ENCODE measurements around the gene KDM3A. TPM values are rescaled to one million over a fixed set of nuclear protein-coding genes. Genes with fewer than 3 reads are reported as not detected.

The KDM3A gene
- total RNA-seq, 1 donor from 2014 or later = 76.2 TPM

GRCh38 chr2:86413296-86414094 is 27.7 kb upstream of the KDM3A start:
- Histone ChIP-seq H3K27me3 (ENCODE audit: insufficient read depth, low read length) (peaks cover 7% of the 10 kb centered on the region), H3K9me3 (ENCODE audit: insufficient read depth, low read depth, low read length) (no peaks in the 10 kb centered on the region), H3K9ac (ENCODE audit: low read length) (no peak overlapping the region), H3K4me2 (ENCODE audit: low read length) (peak overlapping the region; percentile 10), H4K20me1 (ENCODE audit: insufficient read depth, low read length) (no peaks in the 10 kb centered on the region), H3K27ac (ENCODE audit: low read depth, low read length) (no peak overlapping the region), H2AFZ (ENCODE audit: low read depth, low read length) (no peak overlapping the region), H3K4me1 (ENCODE audit: insufficient read depth, low read length) (no peaks in the 10 kb centered on the region), H3K79me2 (ENCODE audit: insufficient read depth, low read length) (no peaks in the 10 kb centered on the region), H3K36me3 (ENCODE audit: insufficient read depth, low read length) (no peaks in the 10 kb centered on the region), H3K4me3 (ENCODE audit: insufficient read depth, low read depth, low read length) (no peak overlapping the region)
- Mint-ChIP-seq H3K27ac (ENCODE audit: unreplicated experiment) (no peak overlapping the region), H3K9me3 (ENCODE audit: unreplicated experiment) (no peaks in the 10 kb centered on the region), H3K36me3 (ENCODE audit: low read depth, unreplicated experiment) (no peaks in the 10 kb centered on the region), H3K4me1 (ENCODE audit: low read depth, unreplicated experiment) (peaks cover 6% of the 10 kb centered on the region), H3K4me3 (ENCODE audit: unreplicated experiment) (no peak overlapping the region), H3K27me3 (ENCODE audit: low read depth, unreplicated experiment) (no peaks in the 10 kb centered on the region)
- no peak for TF ChIP-seq EZH2 (IDR thresholded peaks at IDR 0.05; ENCODE audit: insufficient read depth, low read length)
- FAIRE-seq = no peak
- no peak for DNase-seq (ENCODE audit: low read depth)

GRCh38 chr2:86414996-86415395 is 26.2 kb upstream of the KDM3A start:
- Histone ChIP-seq H3K9ac (ENCODE audit: low read length) (no peak overlapping the region), H2AFZ (ENCODE audit: low read depth, low read length) (no peak overlapping the region), H3K79me2 (ENCODE audit: insufficient read depth, low read length) (no peaks in the 10 kb centered on the region), H3K4me1 (ENCODE audit: insufficient read depth, low read length) (no peaks in the 10 kb centered on the region), H3K27ac (ENCODE audit: low read depth, low read length) (no peak overlapping the region), H3K27me3 (ENCODE audit: insufficient read depth, low read length) (peaks cover 7% of the 10 kb centered on the region), H3K4me2 (ENCODE audit: low read length) (no peak overlapping the region), H3K4me3 (ENCODE audit: insufficient read depth, low read depth, low read length) (no peak overlapping the region), H3K36me3 (ENCODE audit: insufficient read depth, low read length) (no peaks in the 10 kb centered on the region), H4K20me1 (ENCODE audit: insufficient read depth, low read length) (no peaks in the 10 kb centered on the region), H3K9me3 (ENCODE audit: insufficient read depth, low read depth, low read length) (no peaks in the 10 kb centered on the region)
- Mint-ChIP-seq H3K36me3 (ENCODE audit: low read depth, unreplicated experiment) (no peaks in the 10 kb centered on the region), H3K27ac (ENCODE audit: unreplicated experiment) (no peak overlapping the region), H3K4me3 (ENCODE audit: unreplicated experiment) (no peak overlapping the region), H3K27me3 (ENCODE audit: low read depth, unreplicated experiment) (no peaks in the 10 kb centered on the region), H3K9me3 (ENCODE audit: unreplicated experiment) (no peaks in the 10 kb centered on the region), H3K4me1 (ENCODE audit: low read depth, unreplicated experiment) (peaks cover 6% of the 10 kb centered on the region)
- TF ChIP-seq CTCF (IDR thresholded peaks at IDR 0.05; ENCODE audit: insufficient read depth, low read depth, low read length) (no peak), EZH2 (IDR thresholded peaks at IDR 0.05; ENCODE audit: insufficient read depth, low read length) (no peak)
- FAIRE-seq = no peak
- DNase-seq (ENCODE audit: low read depth) = no peak

GRCh38 chr2:86416146-86416545 is 25.0 kb upstream of the KDM3A start:
- DNase-seq (ENCODE audit: low read depth) (no peak), FAIRE-seq (no peak)
- no peaks in the 10 kb centered on the region for H3K36me3 ChIP-seq (ENCODE audit: insufficient read depth, low read length)
- no peak overlapping the region for H2AFZ ChIP-seq (ENCODE audit: low read depth, low read length)
- Mint-ChIP-seq H3K27ac (ENCODE audit: unreplicated experiment) (no peak overlapping the region), H3K9me3 (ENCODE audit: unreplicated experiment) (no peaks in the 10 kb centered on the region), H3K4me1 (ENCODE audit: low read depth, unreplicated experiment) (peaks cover 6% of the 10 kb centered on the region), H3K36me3 (ENCODE audit: low read depth, unreplicated experiment) (no peaks in the 10 kb centered on the region), H3K27me3 (ENCODE audit: low read depth, unreplicated experiment) (peaks cover 3% of the 10 kb centered on the region), H3K4me3 (ENCODE audit: unreplicated experiment) (no peak overlapping the region)
- no peaks in the 10 kb centered on the region for H4K20me1 ChIP-seq (ENCODE audit: insufficient read depth, low read length)
- H3K79me2 ChIP-seq (ENCODE audit: insufficient read depth, low read length) = no peaks in the 10 kb centered on the region
- no peak for TF ChIP-seq CTCF (IDR thresholded peaks at IDR 0.05; ENCODE audit: insufficient read depth, low read depth, low read length)
- TF ChIP-seq EZH2 (IDR thresholded peaks at IDR 0.05; ENCODE audit: insufficient read depth, low read length) = no peak
- H3K9ac ChIP-seq (ENCODE audit: low read length) = no peak overlapping the region
- H3K4me1 ChIP-seq (ENCODE audit: insufficient read depth, low read length) = no peaks in the 10 kb centered on the region
- no peak overlapping the region for H3K4me3 ChIP-seq (ENCODE audit: insufficient read depth, low read depth, low read length)
- H3K9me3 ChIP-seq (ENCODE audit: insufficient read depth, low read depth, low read length) = no peaks in the 10 kb centered on the region
- no peak overlapping the region for H3K27ac ChIP-seq (ENCODE audit: low read depth, low read length)
- H3K27me3 ChIP-seq (ENCODE audit: insufficient read depth, low read length) = peaks cover 9% of the 10 kb centered on the region
- H3K4me2 ChIP-seq (ENCODE audit: low read length) = no peak overlapping the region

Measured in astrocyte (in vitro differentiated cells and primary cell).